ENCODE results near the gene FOXO3. TPM values are rescaled to one million over a fixed set of nuclear protein-coding genes. Genes with fewer than 3 reads are reported as not detected.
"Not testable (repeated sequence)": the region's sequence is repeated elsewhere in the genome, so short reads cannot be mapped to it uniquely, and the experiment has no call there.

Gene FOXO3
- total and polyA plus RNA-seq, 9 donors = 33.4 to 94.8 (median 70.0) TPM

DNA sequence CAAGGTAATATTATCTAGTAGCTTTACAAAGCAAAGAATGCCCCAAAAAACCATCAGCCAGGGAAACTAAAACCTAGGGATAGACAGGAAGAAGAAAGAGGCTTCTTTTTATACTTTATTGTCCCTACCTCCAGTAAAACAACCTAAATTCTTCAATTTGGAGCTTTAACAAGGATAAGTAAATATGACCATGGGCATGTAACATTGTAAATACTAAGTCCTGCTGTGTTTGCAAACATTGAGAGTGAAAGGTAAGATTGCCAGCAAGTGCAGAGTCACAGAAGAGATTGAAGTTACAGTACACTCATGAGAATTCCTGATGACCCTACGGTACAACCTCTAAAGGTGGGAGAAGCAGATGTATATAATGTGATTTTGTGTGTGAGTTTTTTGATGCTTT is 117.2 kb downstream of the FOXO3 start:
- DNase-seq = no peak
- no peak overlapping the region for H3K27ac ChIP-seq
- intact Hi-C loops (cut with DNase I) = no loop called here
- TF ChIP-seq, protein P1, sequence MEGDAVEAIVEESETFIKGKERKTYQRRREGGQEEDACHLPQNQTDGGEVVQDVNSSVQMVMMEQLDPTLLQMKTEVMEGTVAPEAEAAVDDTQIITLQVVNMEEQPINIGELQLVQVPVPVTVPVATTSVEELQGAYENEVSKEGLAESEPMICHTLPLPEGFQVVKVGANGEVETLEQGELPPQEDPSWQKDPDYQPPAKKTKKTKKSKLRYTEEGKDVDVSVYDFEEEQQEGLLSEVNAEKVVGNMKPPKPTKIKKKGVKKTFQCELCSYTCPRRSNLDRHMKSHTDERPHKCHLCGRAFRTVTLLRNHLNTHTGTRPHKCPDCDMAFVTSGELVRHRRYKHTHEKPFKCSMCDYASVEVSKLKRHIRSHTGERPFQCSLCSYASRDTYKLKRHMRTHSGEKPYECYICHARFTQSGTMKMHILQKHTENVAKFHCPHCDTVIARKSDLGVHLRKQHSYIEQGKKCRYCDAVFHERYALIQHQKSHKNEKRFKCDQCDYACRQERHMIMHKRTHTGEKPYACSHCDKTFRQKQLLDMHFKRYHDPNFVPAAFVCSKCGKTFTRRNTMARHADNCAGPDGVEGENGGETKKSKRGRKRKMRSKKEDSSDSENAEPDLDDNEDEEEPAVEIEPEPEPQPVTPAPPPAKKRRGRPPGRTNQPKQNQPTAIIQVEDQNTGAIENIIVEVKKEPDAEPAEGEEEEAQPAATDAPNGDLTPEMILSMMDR (IDR thresholded peaks at IDR 0.05) = no peak
- TF ChIP-seq EP300 (IDR thresholded peaks at IDR 0.05) (no peak), POLR2A (IDR thresholded peaks at IDR 0.05) (no peak)
- no peak overlapping the region for H3K4me3 ChIP-seq
- H3K36me3 ChIP-seq = no peaks in the 10 kb centered on the region
- no peaks in the 10 kb centered on the region for H3K27me3 ChIP-seq
- no peaks in the 10 kb centered on the region for H3K9me3 ChIP-seq
- peaks cover 27% of the 10 kb centered on the region for H3K4me1 ChIP-seq (ENCODE audit: insufficient read depth)
- 80 to 93% (median 85%) methylated on average over 1 of the region's 1 CpG for WGBS, 3 donors

DNA sequence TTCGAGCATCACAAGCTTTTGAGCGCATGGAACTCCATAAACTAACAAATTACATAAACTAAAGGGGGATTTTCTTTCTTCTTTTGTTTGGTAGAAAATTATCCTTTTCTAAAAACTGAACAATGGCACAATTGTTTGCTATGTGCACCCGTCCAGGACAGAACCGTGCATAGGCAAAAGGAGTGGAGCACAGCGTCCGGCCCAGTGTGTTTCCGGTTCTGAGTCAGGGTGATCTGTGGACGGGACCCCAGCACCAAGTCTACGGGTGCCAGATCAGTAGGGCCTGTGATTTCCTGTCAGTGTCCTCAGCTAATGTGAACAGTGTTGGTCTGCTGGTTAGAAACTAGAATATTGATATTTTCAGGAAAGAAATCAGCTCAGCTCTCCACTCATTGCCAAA is 119.6 kb downstream of the FOXO3 start:
- intact Hi-C loops (cut with DNase I); H3K27me3 ChIP-seq; H3K36me3 ChIP-seq; H3K4me3 ChIP-seq; H3K27ac ChIP-seq; H3K9me3 ChIP-seq; DNase-seq: not testable (repeated sequence)
- H3K4me1 ChIP-seq (ENCODE audit: insufficient read depth) = peaks cover 16% of the 10 kb centered on the region
- 92 to 95% (median 94%) methylated on average over 9 of the region's 9 CpGs for WGBS, 3 donors

DNA sequence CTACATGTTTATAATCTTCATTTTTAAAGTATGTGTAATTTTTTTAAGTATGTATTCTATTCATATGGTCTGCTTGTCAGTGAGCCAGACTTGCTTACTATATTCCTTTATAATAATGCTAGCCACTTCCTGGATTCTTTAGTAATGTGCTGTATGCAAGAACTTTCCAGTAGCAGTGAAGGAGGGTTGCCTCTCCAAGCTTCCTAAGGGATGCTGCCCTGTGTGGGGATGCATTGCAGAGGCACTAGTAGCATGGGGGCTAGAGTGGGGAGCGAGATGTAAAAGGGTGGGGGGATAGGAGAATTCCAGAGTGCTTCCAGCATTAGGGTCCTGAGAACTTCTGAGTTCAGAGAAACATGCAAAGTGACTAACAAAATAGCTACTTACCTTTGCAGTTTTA is 121.0 kb downstream of the FOXO3 start:
- WGBS, 3 donors = 96 to 100% (median 96%) methylated on average over 1 of the region's 1 CpG
- H3K27ac ChIP-seq; H3K36me3 ChIP-seq; DNase-seq; H3K9me3 ChIP-seq; H3K4me3 ChIP-seq; H3K27me3 ChIP-seq; intact Hi-C loops (cut with DNase I): not testable (repeated sequence)
- peaks cover 11% of the 10 kb centered on the region for H3K4me1 ChIP-seq (ENCODE audit: insufficient read depth)

DNA sequence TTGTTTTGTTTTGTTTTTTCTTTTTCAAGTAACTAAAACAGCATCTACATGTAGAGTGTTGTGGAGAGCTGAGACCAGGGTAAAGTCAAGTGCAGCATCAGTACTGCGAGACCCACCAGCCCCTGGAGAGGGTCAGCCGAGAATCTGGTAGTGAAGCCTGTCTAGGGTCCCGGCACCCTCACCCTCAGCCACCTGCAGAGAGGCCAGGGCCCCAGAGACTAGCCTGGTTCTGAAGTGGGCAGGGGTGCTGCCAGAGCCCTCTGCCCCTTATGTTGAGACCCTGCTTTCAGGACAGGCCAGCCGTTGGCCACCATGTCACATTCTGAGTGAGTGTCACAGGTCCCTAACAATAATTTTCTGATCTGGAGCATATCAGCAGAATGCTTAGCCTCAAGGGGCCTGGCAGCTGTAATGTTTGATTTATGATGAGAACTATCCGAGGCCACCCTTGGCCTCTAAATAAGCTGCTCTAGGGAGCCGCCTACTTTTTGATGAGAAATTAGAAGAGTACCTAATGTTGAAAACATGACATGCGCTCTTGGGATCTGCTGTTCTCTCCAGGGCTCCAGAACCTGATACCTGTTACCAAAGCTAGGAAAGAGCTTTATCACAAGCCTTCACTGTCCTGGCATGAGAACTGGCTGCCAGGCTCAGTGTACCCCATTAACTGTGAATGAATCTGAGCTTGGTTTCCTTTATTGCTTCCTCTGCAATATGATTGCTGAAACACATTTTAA is 121.8 kb downstream of the FOXO3 start:
- H3K27ac ChIP-seq; intact Hi-C loops (cut with DNase I); DNase-seq; H3K27me3 ChIP-seq; H3K9me3 ChIP-seq; H3K4me3 ChIP-seq; H3K4me1 ChIP-seq (ENCODE audit: insufficient read depth); H3K36me3 ChIP-seq: not testable (repeated sequence)
- 77 to 84% (median 79%) methylated on average over 7 of the region's 7 CpGs for WGBS, 3 donors

DNA sequence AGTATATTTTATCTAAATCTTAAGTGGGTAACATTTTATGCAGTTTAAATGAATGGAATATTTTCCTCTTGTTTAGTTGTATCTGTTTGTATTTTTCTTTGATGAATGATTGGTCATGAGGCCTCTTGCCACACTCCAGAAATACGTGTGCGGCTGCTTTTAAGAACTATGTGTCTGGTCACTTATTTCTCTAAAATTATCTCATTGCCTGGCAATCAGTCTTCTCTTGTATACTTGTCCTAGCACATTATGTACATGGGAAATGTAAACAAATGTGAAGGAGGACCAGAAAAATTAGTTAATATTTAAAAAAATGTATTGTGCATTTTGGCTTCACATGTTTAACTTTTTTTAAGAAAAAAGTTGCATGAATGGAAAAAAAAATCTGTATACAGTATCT is 123.3 kb downstream of the FOXO3 start:
- WGBS, 3 donors = 35 to 72% (median 57%) methylated on average over 2 of the region's 2 CpGs
- intact Hi-C loops (cut with DNase I); H3K27me3 ChIP-seq; H3K27ac ChIP-seq; H3K36me3 ChIP-seq; H3K4me1 ChIP-seq (ENCODE audit: insufficient read depth); DNase-seq; H3K4me3 ChIP-seq; H3K9me3 ChIP-seq: not testable (repeated sequence)

DNA sequence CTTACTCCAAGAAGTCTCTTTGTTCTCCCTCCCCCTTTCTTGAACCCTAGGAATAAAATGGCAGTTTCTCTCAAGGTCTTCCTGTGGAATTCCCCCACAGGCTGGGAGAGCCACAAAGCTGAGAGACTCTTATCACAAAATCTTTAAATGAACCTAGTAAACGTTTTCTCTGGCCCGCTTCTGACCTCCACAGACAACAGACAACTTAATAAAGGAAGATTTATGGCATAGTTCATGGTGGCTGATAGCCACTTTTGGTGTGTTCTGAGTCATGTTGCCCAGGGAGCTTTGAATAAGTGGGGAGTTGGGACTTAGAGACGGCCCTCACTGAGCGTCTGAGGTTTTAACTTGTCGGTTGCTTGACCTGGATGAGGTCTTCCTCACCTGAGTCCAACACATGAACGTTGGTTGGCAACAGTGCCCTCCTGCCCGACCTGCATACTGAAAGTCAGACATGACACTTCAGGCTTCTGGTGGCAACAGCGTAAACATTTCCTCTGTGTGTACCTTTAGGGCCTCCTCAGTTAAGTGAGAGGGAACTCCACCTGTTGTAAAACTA is 124.1 kb downstream of the FOXO3 start:
- Histone ChIP-seq H3K9me3 (no peaks in the 10 kb centered on the region), H3K27ac (no peak overlapping the region), H3K4me1 (ENCODE audit: insufficient read depth) (peaks cover 13% of the 10 kb centered on the region), H3K27me3 (no peaks in the 10 kb centered on the region), H3K4me3 (no peak overlapping the region), H3K36me3 (no peaks in the 10 kb centered on the region)
- no peak for DNase-seq
- 60 to 74% (median 64%) methylated on average over 8 of the region's 8 CpGs for WGBS, 3 donors
- intact Hi-C loops (cut with DNase I) = no loop called here
- TF ChIP-seq, protein P1 (IDR thresholded peaks at IDR 0.05) = no peak
- TF ChIP-seq POLR2A (IDR thresholded peaks at IDR 0.05) (no peak), EP300 (IDR thresholded peaks at IDR 0.05) (no peak)
